Measurements from ENCODE around the gene ARHGAP44. TPM values are rescaled to one million over a fixed set of nuclear protein-coding genes. Genes with fewer than 3 reads are reported as not detected.

ARHGAP44 gene
- total and polyA plus RNA-seq, 2 of the 8 experiments (the other 6 are each of a cell fraction or from before 2014, with no cell fraction given): 6.2 to 22.2 TPM

- Histone ChIP-seq H4K8ac (ENCODE audit: extremely low read depth, insufficient read depth, low read length) (0 out of 2 replicates have a peak overlapping the region, but pooled peaks have one; percentile 82), H2BK5ac (ENCODE audit: low read depth, low read length) (no peak overlapping the region), H3K23me2 (ENCODE audit: low read depth, low read length) (no peaks in the 10 kb centered on the region), H3K4me3 (ENCODE audit: extremely low read depth in 1 of 4, insufficient read depth in 2 of 4, low read depth in 3 of 4, low read length in 4 of 4) (no peak overlapping the region), H3K27ac (ENCODE audit: low read depth, low read length) (no peak overlapping the region), H4K5ac (ENCODE audit: insufficient read length, low read depth, low read length) (no peak overlapping the region), H3K36me3 (ENCODE audit: control insufficient read depth in 2 of 4, insufficient read depth in 4 of 4, low read length in 3 of 4) (peaks cover 35 to 66% (median 56%) of the 10 kb centered on the region in 4 experiments), H3K9me3 (ENCODE audit: insufficient read depth in 2 of 2, low read depth in 1 of 2, low read length in 1 of 2) (no peaks in the 10 kb centered on the region), H2BK120ac (replicated peaks; ENCODE audit: low read depth, low read length) (no peak overlapping the region), H3K18ac (ENCODE audit: extremely low read depth, low read length) (no peak overlapping the region), H2BK15ac (ENCODE audit: low read length) (no peak overlapping the region), H4K20me1 (replicated peaks in 1 of 2; ENCODE audit: control insufficient read depth in 1 of 2, insufficient read depth in 2 of 2, low read length in 2 of 2) (peaks cover 1 to 11% of the 10 kb centered on the region in 2 experiments), H3K4me1 (replicated peaks in 1 of 4; ENCODE audit: control insufficient read depth in 3 of 4, insufficient read depth in 4 of 4, low read length in 3 of 4) (no peaks in the 10 kb centered on the region), H3K79me1 (ENCODE audit: low read depth, low read length) (no peaks in the 10 kb centered on the region), H3K23ac (ENCODE audit: insufficient read length) (no peak overlapping the region), H2BK12ac (ENCODE audit: low read depth, low read length) (no peak overlapping the region), H3K9ac (replicated peaks in 1 of 4; ENCODE audit: extremely low read depth in 1 of 4, low read depth in 3 of 4, low read length in 3 of 4) (no peak overlapping the region), H2BK20ac (ENCODE audit: low read length) (no peak overlapping the region), H3K56ac (replicated peaks; ENCODE audit: insufficient read length, low read depth, low read length) (no peak overlapping the region), H3K4ac (replicated peaks; ENCODE audit: insufficient read length, low read depth, low read length) (no peak overlapping the region), H3K79me2 (ENCODE audit: control insufficient read depth in 1 of 2, insufficient read depth in 2 of 2, low read length in 2 of 2) (no peaks in the 10 kb centered on the region), H3K14ac (ENCODE audit: insufficient read length) (no peak overlapping the region), H2AFZ (ENCODE audit: low read length) (no peak overlapping the region), H4K91ac (replicated peaks; ENCODE audit: insufficient read length, low read length) (no peak overlapping the region), H3K27me3 (replicated peaks in 1 of 4; ENCODE audit: control insufficient read depth in 3 of 4, extremely low read depth in 1 of 4, insufficient read depth in 3 of 4, low read length in 3 of 4) (no peaks in the 10 kb centered on the region), H3K4me2 (ENCODE audit: insufficient read depth in 1 of 2, low read depth in 2 of 2, low read length in 2 of 2) (no peak overlapping the region), H2AK5ac (ENCODE audit: low read depth, low read length) (no peak overlapping the region)
- no peak for FAIRE-seq
- no peak for DNase-seq (ENCODE audit: low read depth in 1 of 2, low spot score in 2 of 2)
- TF ChIP-seq EZH2 (IDR thresholded peaks at IDR 0.05; ENCODE audit: low read depth, low read length, severe bottlenecking): no peak
- ChIA-PET POLR2A (ENCODE audit: partially characterized antibody) (interaction anchor here (1.3 to 3.9 kb wide), 4 partner anchors 8 to 13 kb away, joined by 4 to 13 read pairs (median 8); partner anchors contain the start of gene ELAC2), CTCF (ENCODE audit: partially characterized antibody) (interaction anchor here (0.8 to 2.3 kb wide), 7 partner anchors 12 to 825 kb away, joined by 3 to 11 read pairs (median 4); partner anchors contain the start of gene ELAC2)
- 94% methylated on average over 6 of the region's 6 CpGs; no CpG with 5 or more reads in 1 of the 2 experiments for WGBS, 2 experiments (ENCODE audit: extremely low coverage in 1 of 2, insufficient coverage in 1 of 2, insufficient read length in 1 of 2, insufficient replicate concordance in 2 of 2, low coverage in 1 of 2, low lambda C conversion rate in 2 of 2, missing lambda C conversion rate in 1 of 2)
These were observed 216.2 kb downstream of the ARHGAP44 start for GRCh38 chr17:13005530-13005929.

Data from H1 (cell line).